A673 (cell line): ENCODE data around the gene CDK3. TPM values are rescaled to one million over a fixed set of nuclear protein-coding genes. Genes with fewer than 3 reads are reported as not detected.

Source experiments
- BruUV-seq: library from RNA; stranded (reverse); fragments of 400-500 nt; replicated peaks from 2 replicates; lab custom pipeline; 2021; lab: Mats Ljungman, UMichigan
- CTCF ChIA-PET: fragments of 300-600 bp; sonication (Branson Sonifier 250); formaldehyde crosslinking; loops from one replicate; lab custom pipeline; 2022; ENCODE audit warnings: antibody characterized with exemption; lab: Charles Lee
- POLR2A ChIA-PET: fragments of 300-600 bp; sonication (Branson Sonifier 250); formaldehyde crosslinking; loops from one replicate; lab custom pipeline; 2022; ENCODE audit warnings: antibody characterized with exemption; ENCODE audit not compliant: low non-redundant PET; lab: Charles Lee
- DNase-seq: peaks from one replicate; pipeline ENCODE4 v3.0.0-alpha.2; 2015; ENCODE audit warnings: low spot score
- H3K27ac ChIP-seq: fragments of 200-600 bp; sonication (generic); 2 replicates; pipeline ENCODE4 v1.5.1; 2016; ENCODE audit warnings: mixed run types, low read depth, mild to moderate bottlenecking, mixed read lengths, antibody characterized with exemption, low read length; ENCODE audit not compliant: poor library complexity, severe bottlenecking
- H3K27me3 ChIP-seq: fragments of 200-600 bp; sonication (generic); replicated peaks from 2 replicates; pipeline ENCODE4 v1.6.1; 2017; ENCODE audit warnings: mixed run types, low read depth, mild to moderate bottlenecking, mixed read lengths, antibody characterized with exemption, low read length; ENCODE audit not compliant: insufficient read depth, poor library complexity
- H3K36me3 ChIP-seq: fragments of 200-600 bp; sonication (generic); 2 replicates; pipeline ENCODE4 v1.6.1; 2016; ENCODE audit warnings: mixed run types, mild to moderate bottlenecking, mixed read lengths, antibody characterized with exemption, low read length; ENCODE audit not compliant: insufficient read depth, poor library complexity, severe bottlenecking
- H3K4me1 ChIP-seq: fragments of 200-600 bp; sonication (generic); 2 replicates; pipeline ENCODE4 v1.6.1; 2017; ENCODE audit warnings: mixed run types, mild to moderate bottlenecking, mixed read lengths, antibody characterized with exemption, low read length; ENCODE audit not compliant: insufficient read depth, poor library complexity, severe bottlenecking
- H3K4me3 ChIP-seq: fragments of 200-600 bp; sonication (generic); 2 replicates; pipeline ENCODE4 v1.5.1; 2016; ENCODE audit warnings: low read depth, mixed run types, mild to moderate bottlenecking, mixed read lengths, low read length; ENCODE audit not compliant: poor library complexity, severe bottlenecking
- H3K9me3 ChIP-seq: fragments of 200-600 bp; sonication (generic); 2 replicates; pipeline ENCODE4 v1.6.1; 2016; ENCODE audit warnings: mixed run types, low read depth, mild to moderate bottlenecking, mixed read lengths, antibody characterized with exemption, low read length; ENCODE audit not compliant: poor library complexity, severe bottlenecking
- CTCF ChIP-seq: fragments of 300-800, 200-600 bp; sonication (generic); conservative IDR thresholded peaks from 2 replicates; pipeline ENCODE4 v1.5.1; 2017; ENCODE audit warnings: low read depth, mild to moderate bottlenecking, antibody characterized with exemption, low read length, moderate library complexity, mixed read lengths
- EZH2 ChIP-seq: fragments of 200-600 bp; sonication (generic); IDR thresholded peaks from 2 replicates; pipeline ENCODE4 v1.6.1; 2017; ENCODE audit warnings: borderline replicate concordance, low read depth, mild to moderate bottlenecking, mixed read lengths, antibody characterized with exemption, low read length; ENCODE audit not compliant: poor library complexity, severe bottlenecking
- intact Hi-C: fragments of 100-400 bp; cut with micrococcal nuclease; formaldehyde crosslinking; loops from one replicate; pipeline ENCODE4 v1.10.0; 2022; ENCODE audit not compliant: unreplicated experiment
- total RNA-seq: library from RNA; stranded (reverse); gene quantifications from 2 replicates; pipeline ENCODE4 v1.2.3, GENCODE V29; 2021

Gene CDK3
- total RNA-seq, 1 experiment from 2014 or later: 10.0 TPM

GRCh38 chr17:75976175-75976848, 24.3 kb upstream of the CDK3 start:
- Histone ChIP-seq H3K27me3 (no peaks in the 10 kb centered on the region), H3K36me3 (peaks cover 3% of the 10 kb centered on the region), H3K9me3 (no peaks in the 10 kb centered on the region), H3K4me3 (peak overlapping the region; percentile 18), H3K27ac (peak overlapping the region; percentile 28), H3K4me1 (peaks cover 6% of the 10 kb centered on the region)
- no peak for DNase-seq
- CTCF ChIA-PET: no interaction called here
- BruUV-seq: TSS peak; percentile 25
- intact Hi-C loops: no loop called here
- TF ChIP-seq EZH2 (no peak), CTCF (no peak)
- POLR2A ChIA-PET: no interaction called here

GRCh38 chr17:75978938-75979704, 21.5 kb upstream of the CDK3 start, which contains the start of the genes ACOX1 and TEN1:
TSS of gene ACOX1 (minus strand) at chr17:75979166. CDS start at chr17:75979073, 93 bp downstream.
TSS of gene TEN1 (plus strand) at chr17:75979240. CDS start at chr17:75986193, 6,953 bp downstream.
- Histone ChIP-seq H3K27me3 (no peaks in the 10 kb centered on the region), H3K36me3 (no peaks in the 10 kb centered on the region), H3K4me1 (peaks cover 26% of the 10 kb centered on the region), H3K27ac (peak within 1 kb of the TSS; percentile 95), H3K9me3 (no peaks in the 10 kb centered on the region), H3K4me3 (peak within 1 kb of the TSS; percentile 66)
- TF ChIP-seq EZH2 (no peak), CTCF (peak; percentile 43)
- ChIA-PET CTCF (interaction anchor here (1.2 kb wide), 1 partner anchor 123 kb away, joined by 4 read pairs; the partner anchor contains the start of gene WBP2), POLR2A (no interaction called here)
- intact Hi-C loops: loop anchor here (1.0 kb wide), 1 partner anchor 124 kb away; the partner anchor contains the start of gene EXOC7
- DNase-seq: peak; percentile 98
- no TSS peak for BruUV-seq

DNA sequence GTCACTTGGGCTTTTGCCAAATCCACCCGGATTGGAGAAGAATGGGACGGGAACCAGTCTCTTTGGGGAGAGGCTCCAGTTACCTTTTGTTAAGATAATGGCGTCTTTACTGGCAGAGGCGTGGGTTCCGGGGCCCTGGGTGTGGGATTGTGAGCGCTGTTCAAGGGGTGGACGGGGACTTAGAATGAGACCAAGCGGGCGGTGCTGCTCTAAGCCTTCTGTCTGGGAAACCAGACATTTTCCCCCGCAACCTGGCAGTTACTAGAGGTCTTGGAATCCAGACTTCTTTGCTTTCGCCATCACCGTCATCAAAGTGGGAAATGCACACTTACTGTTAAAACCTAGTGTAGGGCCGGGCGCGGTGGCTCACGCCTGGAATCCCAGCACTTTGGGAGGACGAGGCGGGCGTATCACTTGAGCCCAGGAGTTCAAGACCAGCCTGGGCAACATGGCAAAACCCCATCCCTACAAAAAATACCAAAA, 20.9 kb upstream of the CDK3 start:
- no peaks in the 10 kb centered on the region for H3K36me3 ChIP-seq
- DNase-seq: no peak
- H3K27me3 ChIP-seq: no peaks in the 10 kb centered on the region
- peaks cover 28% of the 10 kb centered on the region for H3K4me1 ChIP-seq
- ChIA-PET CTCF (interaction anchor here (0.6 kb wide), 1 partner anchor 87 kb away, joined by 6 read pairs; no protein-coding TSS in a partner anchor), POLR2A (interaction anchor here (0.5 kb wide), 1 partner anchor 455 kb away, joined by 4 read pairs; no protein-coding TSS in a partner anchor)
- TF ChIP-seq EZH2 (no peak), CTCF (no peak)
- intact Hi-C loops: loop anchor here (1.0 kb wide), 1 partner anchor 124 kb away; the partner anchor contains the start of gene EXOC7
- BruUV-seq: TSS peak; percentile 81
- H3K27ac ChIP-seq: peak overlapping the region; percentile 95
- H3K4me3 ChIP-seq: peak overlapping the region; percentile 66
- no peaks in the 10 kb centered on the region for H3K9me3 ChIP-seq
